Astrocyte (in vitro differentiated cells and primary cell): ENCODE results near the gene SUSD6. TPM values are rescaled to one million over a fixed set of nuclear protein-coding genes. Genes with fewer than 3 reads are reported as not detected.

Experiments used
- DNase-seq: peaks from one replicate; pipeline ENCODE4 v3.0.0-alpha.2; 2010; ENCODE audit warnings: low read depth
- FAIRE-seq: peaks from 2 replicates; lab custom pipeline; 2011; peaks lifted over from hg19 to GRCh38; lab: Jason Lieb, UNC
- H2AFZ ChIP-seq: 2 replicates; pipeline ENCODE4 v1.6.0; 2012; ENCODE audit warnings: low read depth, low read length, inconsistent platforms
- H3K27ac ChIP-seq: 2 replicates; pipeline ENCODE4 v1.5.1; 2011; ENCODE audit warnings: low read depth, low read length, inconsistent platforms
- H3K27me3 ChIP-seq: 2 replicates; pipeline ENCODE4 v1.6.0; 2011; ENCODE audit warnings: low read length, inconsistent platforms; ENCODE audit not compliant: insufficient read depth
- H3K36me3 ChIP-seq: 2 replicates; pipeline ENCODE4 v1.5.1; 2011; ENCODE audit warnings: low read length, inconsistent platforms; ENCODE audit not compliant: insufficient read depth
- H3K4me1 ChIP-seq: 2 replicates; pipeline ENCODE4 v1.5.1; 2011; ENCODE audit warnings: low read length, inconsistent platforms; ENCODE audit not compliant: insufficient read depth
- H3K4me2 ChIP-seq: 2 replicates; pipeline ENCODE4 v1.6.0; 2012; ENCODE audit warnings: low read length, inconsistent platforms
- H3K4me3 ChIP-seq: 2 replicates; pipeline ENCODE4 v1.5.1; 2011; ENCODE audit warnings: low read depth, mild to moderate bottlenecking, low read length, inconsistent platforms; ENCODE audit not compliant: insufficient read depth
- H3K79me2 ChIP-seq: 2 replicates; pipeline ENCODE4 v1.6.0; 2012; ENCODE audit warnings: mild to moderate bottlenecking, low read length, inconsistent platforms; ENCODE audit not compliant: insufficient read depth
- H3K9ac ChIP-seq: 2 replicates; pipeline ENCODE4 v1.6.0; 2012; ENCODE audit warnings: mild to moderate bottlenecking, low read length, inconsistent platforms
- H3K9me3 ChIP-seq: 2 replicates; pipeline ENCODE4 v1.5.1; 2012; ENCODE audit warnings: low read depth, mild to moderate bottlenecking, low read length, inconsistent platforms; ENCODE audit not compliant: insufficient read depth
- H4K20me1 ChIP-seq: 2 replicates; pipeline ENCODE4 v1.6.0; 2012; ENCODE audit warnings: low read length, inconsistent platforms; ENCODE audit not compliant: insufficient read depth
- H3K27ac Mint-ChIP-seq: one replicate; pipeline ENCODE4 v1.8.0; 2021; ENCODE audit warnings: mild to moderate bottlenecking, mixed read lengths; ENCODE audit not compliant: unreplicated experiment
- H3K27me3 Mint-ChIP-seq: one replicate; pipeline ENCODE4 v1.8.0; 2021; ENCODE audit warnings: low read depth, mixed read lengths; ENCODE audit not compliant: unreplicated experiment
- H3K36me3 Mint-ChIP-seq: one replicate; pipeline ENCODE4 v1.8.0; 2021; ENCODE audit warnings: low read depth, mixed read lengths; ENCODE audit not compliant: unreplicated experiment
- H3K4me1 Mint-ChIP-seq: one replicate; pipeline ENCODE4 v1.8.0; 2021; ENCODE audit warnings: low read depth, mixed read lengths; ENCODE audit not compliant: unreplicated experiment
- H3K4me3 Mint-ChIP-seq: one replicate; pipeline ENCODE4 v1.8.0; 2021; ENCODE audit warnings: mild to moderate bottlenecking, moderate library complexity, mixed read lengths; ENCODE audit not compliant: unreplicated experiment
- H3K9me3 Mint-ChIP-seq: one replicate; pipeline ENCODE4 v1.8.0; 2021; ENCODE audit warnings: mild to moderate bottlenecking, mixed read lengths; ENCODE audit not compliant: unreplicated experiment
- CTCF ChIP-seq: IDR thresholded peaks from 2 replicates; pipeline ENCODE4 v1.5.1; 2011; ENCODE audit warnings: low read depth, mild to moderate bottlenecking, inconsistent platforms, low read length, moderate library complexity; ENCODE audit not compliant: insufficient read depth
- EZH2 ChIP-seq: IDR thresholded peaks from 2 replicates; pipeline ENCODE4 v1.6.1; 2012; ENCODE audit warnings: mild to moderate bottlenecking, low read length, inconsistent platforms; ENCODE audit not compliant: insufficient read depth
- total RNA-seq: library from RNA; stranded (reverse); gene quantifications from 2 replicates; pipeline ENCODE4 v1.2.1, GENCODE V29; 2021

SUSD6 gene
- total RNA-seq, 1 donor from 2014 or later, result 25.6 TPM

GRCh38 chr14:69600304-69600891, 11.0 kb upstream of the SUSD6 start:
- H2AFZ ChIP-seq, result no peak overlapping the region
- H3K4me1 Mint-ChIP-seq, result no peaks in the 10 kb centered on the region
- H3K36me3 Mint-ChIP-seq, result no peaks in the 10 kb centered on the region

GRCh38 chr14:69605738-69606137, 5.7 kb upstream of the SUSD6 start:
- H3K9ac ChIP-seq, result no peak overlapping the region
- H2AFZ ChIP-seq, result no peak overlapping the region
- H3K4me3 ChIP-seq, result no peak overlapping the region
- no peaks in the 10 kb centered on the region for H3K36me3 ChIP-seq
- no peaks in the 10 kb centered on the region for H3K79me2 ChIP-seq
- H3K27ac Mint-ChIP-seq, result no peak overlapping the region
- H3K9me3 Mint-ChIP-seq, result no peaks in the 10 kb centered on the region
- H3K36me3 Mint-ChIP-seq, result no peaks in the 10 kb centered on the region
- no peaks in the 10 kb centered on the region for H4K20me1 ChIP-seq
- TF ChIP-seq CTCF (no peak), EZH2 (no peak)
- H3K27me3 Mint-ChIP-seq, result peaks cover 2% of the 10 kb centered on the region
- H3K4me3 Mint-ChIP-seq, result no peak overlapping the region
- peaks cover 4% of the 10 kb centered on the region for H3K4me1 ChIP-seq
- no peaks in the 10 kb centered on the region for H3K9me3 ChIP-seq
- no peak overlapping the region for H3K27ac ChIP-seq
- peaks cover 10% of the 10 kb centered on the region for H3K4me1 Mint-ChIP-seq
- FAIRE-seq (no peak), DNase-seq (no peak)
- H3K4me2 ChIP-seq, result no peak overlapping the region
- H3K27me3 ChIP-seq, result no peaks in the 10 kb centered on the region

More at GRCh38 chr14:69600304-69600891, 11.0 kb upstream of the SUSD6 start:
- H3K9me3 ChIP-seq, result no peaks in the 10 kb centered on the region
- DNase-seq, result no peak
- H3K27me3 Mint-ChIP-seq, result peaks cover under 1% of the 10 kb centered on the region
- no peak for FAIRE-seq
- no peak overlapping the region for H3K27ac ChIP-seq
- H3K4me1 ChIP-seq, result no peaks in the 10 kb centered on the region
- no peak overlapping the region for H3K4me2 ChIP-seq
- no peaks in the 10 kb centered on the region for H3K9me3 Mint-ChIP-seq
- no peaks in the 10 kb centered on the region for H3K36me3 ChIP-seq
- H3K79me2 ChIP-seq, result no peaks in the 10 kb centered on the region
- no peaks in the 10 kb centered on the region for H3K27me3 ChIP-seq
- no peak overlapping the region for H3K4me3 Mint-ChIP-seq
- no peak overlapping the region for H3K4me3 ChIP-seq
- H3K9ac ChIP-seq, result no peak overlapping the region
- H3K27ac Mint-ChIP-seq, result no peak overlapping the region
- H4K20me1 ChIP-seq, result no peaks in the 10 kb centered on the region
- TF ChIP-seq CTCF (no peak), EZH2 (no peak)
